PC-3 (cell line): ENCODE measurements around the gene ZNF326.

ENCODE experiments used
- EZH2 ChIP-seq: fragments of 300-600 bp; sonication (generic); IDR thresholded peaks from one replicate; pipeline ENCODE4 v1.6.1; 2017; ENCODE audit warnings: antibody characterized with exemption, mild to moderate bottlenecking, low read length; ENCODE audit not compliant: unreplicated experiment
- EZH2phosphoT487 ChIP-seq: fragments of 300-600 bp; sonication (generic); IDR thresholded peaks from 2 replicates; pipeline ENCODE4 v1.6.1; 2018; ENCODE audit warnings: mild to moderate bottlenecking, antibody characterized with exemption, low read length, borderline replicate concordance
- TF ChIP-seq, protein P1 (sequence below): fragments of 300-600 bp; sonication (generic); conservative IDR thresholded peaks from 2 replicates; pipeline ENCODE4 v1.5.1; 2017; ENCODE audit warnings: antibody characterized with exemption, low read depth, mild to moderate bottlenecking, low read length

- TF ChIP-seq, protein P1, sequence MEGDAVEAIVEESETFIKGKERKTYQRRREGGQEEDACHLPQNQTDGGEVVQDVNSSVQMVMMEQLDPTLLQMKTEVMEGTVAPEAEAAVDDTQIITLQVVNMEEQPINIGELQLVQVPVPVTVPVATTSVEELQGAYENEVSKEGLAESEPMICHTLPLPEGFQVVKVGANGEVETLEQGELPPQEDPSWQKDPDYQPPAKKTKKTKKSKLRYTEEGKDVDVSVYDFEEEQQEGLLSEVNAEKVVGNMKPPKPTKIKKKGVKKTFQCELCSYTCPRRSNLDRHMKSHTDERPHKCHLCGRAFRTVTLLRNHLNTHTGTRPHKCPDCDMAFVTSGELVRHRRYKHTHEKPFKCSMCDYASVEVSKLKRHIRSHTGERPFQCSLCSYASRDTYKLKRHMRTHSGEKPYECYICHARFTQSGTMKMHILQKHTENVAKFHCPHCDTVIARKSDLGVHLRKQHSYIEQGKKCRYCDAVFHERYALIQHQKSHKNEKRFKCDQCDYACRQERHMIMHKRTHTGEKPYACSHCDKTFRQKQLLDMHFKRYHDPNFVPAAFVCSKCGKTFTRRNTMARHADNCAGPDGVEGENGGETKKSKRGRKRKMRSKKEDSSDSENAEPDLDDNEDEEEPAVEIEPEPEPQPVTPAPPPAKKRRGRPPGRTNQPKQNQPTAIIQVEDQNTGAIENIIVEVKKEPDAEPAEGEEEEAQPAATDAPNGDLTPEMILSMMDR, result no peak
- TF ChIP-seq EZH2phosphoT487 (no peak), EZH2 (no peak)
These were observed 37.8 kb upstream of the ZNF326 start for GRCh38 chr1:89957107-89957506.
